Body of pancreas (tissue), 4 donors: ENCODE results near the gene SELENOM. TPM values are rescaled to one million over a fixed set of nuclear protein-coding genes. Genes with fewer than 3 reads are reported as not detected.

ENCODE experiments used
- ATAC-seq: fragments of 150-250 bp; one replicate; pipeline ENCODE4 v1.9.1; 2016
- DNase-seq, 4 donors: peaks; one replicate each; pipeline ENCODE4 v3.0.0-alpha.2; 2019
- H3K27ac ChIP-seq, 4 donors: fragments of 200-600 bp; sonication (generic); 1 replicate in 3 of 4; 2 replicates in 1 of 4; pipeline versions ENCODE4 v1.5.1 to v1.6.1; 2016 to 2019; ENCODE audit warnings: mild to moderate bottlenecking in 1 of 4, mixed read lengths in 1 of 4, moderate library complexity in 1 of 4
- H3K27me3 ChIP-seq, 2 donors: fragments of 200-600 bp; sonication (generic); one replicate each; pipeline ENCODE4 v1.6.0; 2016; ENCODE audit warnings: mild to moderate bottlenecking in 1 of 2
- H3K36me3 ChIP-seq, 2 donors: fragments of 200-600 bp; sonication (generic); replicated peaks in 1 of 2; 2 replicates each; pipeline ENCODE4 v1.5.1; 2016; ENCODE audit warnings: low read depth in 2 of 2; ENCODE audit not compliant: insufficient read depth in 1 of 2
- H3K4me1 ChIP-seq: fragments of 200-600 bp; sonication (generic); one replicate; pipeline ENCODE4 v1.6.0; 2016
- H3K4me3 ChIP-seq, 2 donors: fragments of 200-600 bp; sonication (generic); 1 replicate in 1 of 2; 2 replicates in 1 of 2; pipeline ENCODE4 v1.5.1; 2016 to 2019
- H3K9me3 ChIP-seq, 3 donors: fragments of 200-600 bp; sonication (generic); 1 replicate in 2 of 3; 2 replicates in 1 of 3; pipeline ENCODE4 v1.5.1; 2016
- CTCF ChIP-seq, 7 experiments: fragments of 450-650 bp in 4 of 7; fragments of 200-600 bp in 3 of 7; sonication (generic) in 3 of 7; IDR thresholded peaks; one replicate each; pipeline ENCODE4 v1.5.1; 2016 to 2019; ENCODE audit warnings: antibody characterized with exemption in 7 of 7
- POLR2A ChIP-seq, 3 donors: fragments of 450-650 bp; IDR thresholded peaks; one replicate each; pipeline ENCODE4 v1.6.1; 2016; ENCODE audit warnings: antibody characterized with exemption in 3 of 3, mild to moderate bottlenecking in 2 of 3
- WGBS, 2 donors: methylation state at CpG; one replicate each; pipeline ENCODE4 v1.1.5; 2017; 5-methylcytosine and 5-hydroxymethylcytosine counted together
- intact Hi-C: fragments of 100-400 bp; cut with DNase I; formaldehyde crosslinking; loops from one replicate; pipeline ENCODE4 v1.15.1; 2023
- total RNA-seq, 2 donors: library from RNA; depleted of rRNA; stranded (reverse); fragments of >200 nt; gene quantifications; one replicate each; pipeline ENCODE4 v1.1.0, GENCODE V29; 2016

SELENOM gene
- total RNA-seq, 2 donors from 2014 or later = 127 to 198 TPM

- Histone ChIP-seq H3K36me3 (no peaks in the 10 kb centered on the region), H3K9me3 (no peaks in the 10 kb centered on the region), H3K4me3 (no peak overlapping the region), H3K4me1 (peaks cover 6% of the 10 kb centered on the region), H3K27me3 (no peaks in the 10 kb centered on the region), H3K27ac (no peak overlapping the region)
- peak in 3 of 4 donors; percentile 20 to 53 (median 53) for DNase-seq
- WGBS, 2 donors = 30 to 59% methylated on average over 4 to 5 of the region's 5 CpGs
- ATAC-seq = peak; percentile 25
- TF ChIP-seq CTCF (IDR thresholded peaks at IDR 0.05) (no peak), POLR2A (IDR thresholded peaks at IDR 0.05) (no peak)
- intact Hi-C loops = loop anchor here (10.0 kb wide), 1 partner anchor 196 kb away; no protein-coding TSS in a partner anchor
Measured at GRCh38 chr22:31140746-31141145, 33.4 kb upstream of the SELENOM start.

- Histone ChIP-seq H3K27ac (no peak within 1 kb of the TSS), H3K27me3 (no peaks in the 10 kb centered on the region), H3K36me3 (no peaks in the 10 kb centered on the region), H3K4me1 (peaks cover 6% of the 10 kb centered on the region), H3K4me3 (no peak within 1 kb of the TSS), H3K9me3 (no peaks in the 10 kb centered on the region)
- intact Hi-C loops = loop anchor here (10.0 kb wide), 1 partner anchor 195 kb away; no protein-coding TSS in a partner anchor
- no peak for TF ChIP-seq CTCF (IDR thresholded peaks at IDR 0.05)
- no peak for TF ChIP-seq POLR2A (IDR thresholded peaks at IDR 0.05)
- DNase-seq (peak in 1 of 4 donors; percentile 10), ATAC-seq (peak; percentile 8)
- 49 to 56% methylated on average over 17 to 24 of the region's 24 CpGs for WGBS, 2 donors
Measured at GRCh38 chr22:31139866-31140716, 32.7 kb upstream of the SELENOM start, which contains the start of gene PLA2G3. Gene PLA2G3, minus strand, starts transcription at chr22:31140508. Its CDS starts 154 bp downstream, at chr22:31140354.

GRCh38 chr22:31139066-31139465 is 31.7 kb upstream of the SELENOM start:
- Histone ChIP-seq H3K27me3 (no peaks in the 10 kb centered on the region), H3K4me3 (no peak overlapping the region), H3K36me3 (no peaks in the 10 kb centered on the region), H3K4me1 (peaks cover 6% of the 10 kb centered on the region), H3K27ac (no peak overlapping the region), H3K9me3 (no peaks in the 10 kb centered on the region)
- intact Hi-C loops = no loop called here
- DNase-seq = no peak
- WGBS, 2 donors = 50 to 54% methylated on average over 3 of the region's 3 CpGs
- TF ChIP-seq POLR2A (IDR thresholded peaks at IDR 0.05) (no peak), CTCF (IDR thresholded peaks at IDR 0.05) (no peak)
- ATAC-seq = no peak

- DNase-seq (no peak), ATAC-seq (no peak)
- Histone ChIP-seq H3K4me3 (no peak overlapping the region), H3K27ac (no peak overlapping the region), H3K36me3 (no peaks in the 10 kb centered on the region), H3K27me3 (no peaks in the 10 kb centered on the region), H3K4me1 (peaks cover 6% of the 10 kb centered on the region), H3K9me3 (no peaks in the 10 kb centered on the region)
- intact Hi-C loops = no loop called here
- TF ChIP-seq POLR2A (IDR thresholded peaks at IDR 0.05) (no peak), CTCF (IDR thresholded peaks at IDR 0.05) (no peak)
- WGBS, 2 donors = 65 to 78% methylated on average over 6 to 10 of the region's 10 CpGs
Measured at GRCh38 chr22:31138126-31138525, 30.8 kb upstream of the SELENOM start.
